GM18858 (cell line): ENCODE results near the gene HMGCL.
"Not testable (repeated sequence)": the region's sequence is repeated elsewhere in the genome, so short reads cannot be mapped to it uniquely, and the experiment has no call there.

ENCODE experiments used
- ATAC-seq: cut with Tn5 transposase; IDR thresholded peaks from one replicate; pipeline ENCODE4 v1.9.1; 2021; ENCODE audit not compliant: unreplicated experiment

The HMGCL gene

GRCh38 chr1:23799570-23800399 lies 25.4 kb downstream of the HMGCL start:
- ATAC-seq: no peak

GRCh38 chr1:23799255-23799569 lies 26.0 kb downstream of the HMGCL start:
- ATAC-seq: no peak

GRCh38 chr1:23798662-23799142 lies 26.5 kb downstream of the HMGCL start:
- ATAC-seq: no peak

GRCh38 chr1:23797478-23798448 lies 27.5 kb downstream of the HMGCL start:
- no peak for ATAC-seq

GRCh38 chr1:23796466-23797271 lies 28.6 kb downstream of the HMGCL start:
- no peak for ATAC-seq

- ATAC-seq: no peak
Measured at GRCh38 chr1:23795676-23796465, 29.4 kb downstream of the HMGCL start.

GRCh38 chr1:23794732-23795182 lies 30.5 kb downstream of the HMGCL start:
- ATAC-seq: not testable (repeated sequence)

GRCh38 chr1:23793861-23794731 lies 31.1 kb downstream of the HMGCL start:
- no peak for ATAC-seq

- no peak for ATAC-seq
Measured at GRCh38 chr1:23793018-23793781, 32.0 kb downstream of the HMGCL start.

GRCh38 chr1:23792151-23792945 lies 32.9 kb downstream of the HMGCL start:
- no peak for ATAC-seq

GRCh38 chr1:23791516-23792047 lies 33.6 kb downstream of the HMGCL start:
- no peak for ATAC-seq

GRCh38 chr1:23790696-23791515 lies 34.3 kb downstream of the HMGCL start, which contains the start of gene LYPLA2:
Gene LYPLA2 (plus strand): TSS chr1:23791145. CDS start chr1:23792683, 1,538 bp downstream.
- ATAC-seq: peak; percentile 56

GRCh38 chr1:23788695-23789094 lies 36.5 kb downstream of the HMGCL start:
- no peak for ATAC-seq

- ATAC-seq: no peak
Measured at GRCh38 chr1:23787701-23788100, 37.5 kb downstream of the HMGCL start.

- no peak for ATAC-seq
Measured at GRCh38 chr1:23784846-23785245, 40.4 kb downstream of the HMGCL start.

- ATAC-seq: not testable (repeated sequence)
Measured at GRCh38 chr1:23783141-23783540, 42.1 kb downstream of the HMGCL start.
